Fibroblast of skin of back (primary cell): ENCODE results near the gene SHTN1. TPM values are rescaled to one million over a fixed set of nuclear protein-coding genes. Genes with fewer than 3 reads are reported as not detected.

Source experiments
- DNase-seq: peaks from one replicate; pipeline ENCODE4 v3.0.0-alpha.2; 2013
- polyA plus RNA-seq, 2 experiments: library from polyadenylated mRNA; unstranded; fragments of 120-200 nt; gene quantifications; one replicate each; pipeline ENCODE4 v1.2.1, GENCODE V29; 2013; ENCODE audit not compliant: insufficient read length in 2 of 2

The SHTN1 gene, protein sequence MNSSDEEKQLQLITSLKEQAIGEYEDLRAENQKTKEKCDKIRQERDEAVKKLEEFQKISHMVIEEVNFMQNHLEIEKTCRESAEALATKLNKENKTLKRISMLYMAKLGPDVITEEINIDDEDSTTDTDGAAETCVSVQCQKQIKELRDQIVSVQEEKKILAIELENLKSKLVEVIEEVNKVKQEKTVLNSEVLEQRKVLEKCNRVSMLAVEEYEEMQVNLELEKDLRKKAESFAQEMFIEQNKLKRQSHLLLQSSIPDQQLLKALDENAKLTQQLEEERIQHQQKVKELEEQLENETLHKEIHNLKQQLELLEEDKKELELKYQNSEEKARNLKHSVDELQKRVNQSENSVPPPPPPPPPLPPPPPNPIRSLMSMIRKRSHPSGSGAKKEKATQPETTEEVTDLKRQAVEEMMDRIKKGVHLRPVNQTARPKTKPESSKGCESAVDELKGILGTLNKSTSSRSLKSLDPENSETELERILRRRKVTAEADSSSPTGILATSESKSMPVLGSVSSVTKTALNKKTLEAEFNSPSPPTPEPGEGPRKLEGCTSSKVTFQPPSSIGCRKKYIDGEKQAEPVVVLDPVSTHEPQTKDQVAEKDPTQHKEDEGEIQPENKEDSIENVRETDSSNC
- polyA plus RNA-seq (2013, experiment 1 of 2; ENCODE audit: insufficient read length) = 5.1 TPM
- polyA plus RNA-seq (2013, experiment 2 of 2; ENCODE audit: insufficient read length) = 7.0 TPM

GRCh38 chr10:117005026-117005526 lies at the start of gene SHTN1:
SHTN1 (minus strand) TSS chr10:117005187; CDS start chr10:117005079, 108 bp downstream.
- DNase-seq = peak; percentile 50

DNA sequence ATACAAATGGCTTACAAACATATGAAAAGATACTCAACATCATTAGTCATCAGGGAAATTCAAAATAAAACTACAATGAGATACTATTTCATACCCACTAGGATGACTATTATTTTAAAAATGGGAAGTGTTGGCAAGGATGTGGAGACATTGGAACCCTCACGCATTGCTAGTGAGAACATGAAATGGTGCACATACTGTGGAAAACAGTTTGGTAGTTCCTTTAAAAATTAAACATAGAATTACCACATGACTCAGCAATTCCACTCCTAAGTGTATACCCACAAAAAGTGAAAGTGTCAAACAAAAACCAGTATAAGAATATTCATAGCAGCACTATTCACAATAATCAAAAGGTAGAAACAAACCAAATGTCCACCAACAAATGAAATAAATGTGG lies 48.5 kb upstream of the SHTN1 start:
- no peak for DNase-seq

GRCh38 chr10:117047947-117048346 lies 43.0 kb upstream of the SHTN1 start:
- no peak for DNase-seq

DNA sequence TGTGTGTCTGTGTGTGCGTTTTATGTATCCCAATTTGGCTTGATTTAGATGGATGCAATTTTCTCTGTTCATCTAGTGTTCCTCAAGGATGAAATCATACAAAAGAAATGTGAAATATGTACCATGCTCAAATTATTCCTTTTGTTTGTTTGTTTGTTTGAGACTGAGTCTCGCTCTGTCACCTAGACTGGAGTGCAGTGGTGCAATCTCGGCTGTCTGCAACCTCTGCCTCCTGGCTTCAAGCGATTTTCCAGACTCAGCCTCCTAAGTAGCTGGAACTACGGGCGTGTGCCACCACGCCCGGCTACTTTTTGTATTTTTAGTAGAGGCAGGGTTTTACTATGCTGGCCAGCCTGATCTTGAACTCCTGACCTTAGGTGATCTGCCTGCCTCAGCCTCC lies 11.3 kb upstream of the SHTN1 start:
- DNase-seq = no peak

DNA sequence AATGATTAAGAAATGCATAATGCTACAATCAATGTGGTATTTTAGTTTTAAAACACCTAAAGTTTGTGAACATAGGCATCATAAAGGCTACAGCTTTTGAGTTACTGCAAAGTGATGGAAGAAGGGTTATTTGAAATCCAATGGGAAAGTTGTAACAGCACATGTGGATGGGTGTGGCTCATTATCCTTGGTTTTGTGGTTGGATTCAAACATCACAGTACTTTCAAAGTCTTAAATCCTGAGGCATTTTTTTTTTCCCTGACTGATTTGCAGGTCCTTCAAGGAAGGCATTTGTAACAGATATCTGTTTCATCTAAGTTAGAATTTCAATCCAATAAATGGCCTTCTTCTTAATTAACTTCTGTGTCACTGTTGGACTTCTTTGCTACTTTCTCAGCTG lies 9.8 kb upstream of the SHTN1 start:
- no peak for DNase-seq

GRCh38 chr10:117007080-117007479 lies 2.1 kb upstream of the SHTN1 start:
- DNase-seq = peak; percentile 67

GRCh38 chr10:117005527-117006055 lies 604 bp upstream of the SHTN1 start:
- peak; percentile 16 for DNase-seq

DNA sequence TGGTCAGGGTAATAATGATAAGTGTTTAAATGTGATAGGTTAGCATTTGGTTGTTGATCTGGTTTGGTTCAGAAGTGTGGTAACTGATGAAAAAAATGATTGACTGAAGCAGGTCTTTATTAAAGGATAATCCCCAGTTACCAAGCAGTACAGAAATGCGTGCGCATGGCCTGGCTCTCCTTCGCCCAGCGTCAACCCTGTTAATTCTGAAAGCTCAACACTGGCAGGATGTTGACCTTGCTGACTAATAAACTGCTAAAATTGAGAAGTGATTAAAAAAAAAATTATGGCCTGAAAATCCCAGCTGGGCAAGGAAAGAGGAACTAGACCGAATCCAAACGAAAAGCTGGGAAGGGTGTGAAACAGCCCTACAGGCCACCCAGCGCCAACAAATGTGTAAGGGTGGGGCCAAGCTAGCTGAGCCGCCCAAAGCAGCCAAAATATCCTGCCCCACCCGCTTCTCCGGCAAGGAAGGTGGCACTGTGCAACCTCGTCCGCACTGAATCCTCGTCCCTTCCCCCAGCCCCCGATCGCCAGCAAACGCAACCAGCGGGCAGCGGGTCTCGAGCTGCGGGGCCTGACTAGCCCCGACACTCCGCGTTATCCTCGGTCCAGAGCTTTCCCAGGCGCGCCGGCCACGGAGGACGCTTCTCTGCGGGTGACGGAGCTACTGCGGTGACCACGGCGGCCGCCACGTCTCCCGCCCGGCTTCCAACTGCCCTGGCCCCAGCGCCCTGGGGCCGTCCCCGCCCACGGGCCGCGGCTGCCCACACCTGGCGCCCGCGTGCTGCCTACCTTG lies 561 bp downstream of the SHTN1 start:
- DNase-seq = peak; percentile 40

GRCh38 chr10:117003336-117003735 lies 1.7 kb downstream of the SHTN1 start:
- no peak for DNase-seq

GRCh38 chr10:117002206-117002605 lies 2.8 kb downstream of the SHTN1 start:
- no peak for DNase-seq

GRCh38 chr10:117001144-117001543 lies 3.8 kb downstream of the SHTN1 start:
- DNase-seq = no peak

DNA sequence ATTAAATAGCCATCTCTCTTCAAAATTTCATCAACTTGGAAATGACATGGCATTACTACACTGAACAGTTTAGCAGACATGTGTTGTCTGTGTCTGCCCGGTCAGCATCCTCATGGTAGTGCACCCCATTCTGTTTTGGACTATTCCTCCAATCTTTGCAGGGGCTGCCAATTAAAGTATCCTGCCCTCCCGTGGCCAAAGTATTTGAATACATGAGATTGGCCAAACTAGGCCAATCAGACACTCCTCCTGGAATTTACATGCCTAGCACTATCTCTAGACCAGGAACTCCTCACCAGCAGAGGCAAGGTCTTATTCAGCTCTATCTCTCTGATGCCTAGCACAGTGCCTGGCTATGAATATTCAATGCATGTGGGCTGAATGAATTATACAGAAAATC lies 4.4 kb downstream of the SHTN1 start:
- DNase-seq = no peak

GRCh38 chr10:116998172-116998571 lies 6.8 kb downstream of the SHTN1 start:
- DNase-seq = no peak

DNA sequence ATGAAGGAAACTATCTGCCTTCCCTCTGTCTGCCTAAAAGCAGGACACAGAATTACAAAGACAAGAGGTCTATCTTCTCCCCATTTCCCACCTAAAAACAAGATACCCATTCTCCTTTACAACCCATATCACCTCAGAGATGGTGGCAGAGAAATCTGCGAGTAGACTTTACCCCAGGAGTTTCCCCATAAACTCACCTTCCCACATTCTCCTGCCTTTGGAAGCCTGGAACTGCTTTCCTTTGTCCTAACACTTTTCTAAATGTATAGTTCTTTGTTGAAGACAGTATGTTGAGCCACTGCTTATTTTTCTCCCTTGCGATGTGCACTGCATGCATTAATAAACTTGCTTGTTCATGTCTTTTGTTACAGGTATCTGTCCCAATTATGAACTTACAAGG lies 8.0 kb downstream of the SHTN1 start:
- no peak for DNase-seq

- DNase-seq = no peak
These were observed 9.3 kb downstream of the SHTN1 start for GRCh38 chr10:116995648-116996047.

DNA sequence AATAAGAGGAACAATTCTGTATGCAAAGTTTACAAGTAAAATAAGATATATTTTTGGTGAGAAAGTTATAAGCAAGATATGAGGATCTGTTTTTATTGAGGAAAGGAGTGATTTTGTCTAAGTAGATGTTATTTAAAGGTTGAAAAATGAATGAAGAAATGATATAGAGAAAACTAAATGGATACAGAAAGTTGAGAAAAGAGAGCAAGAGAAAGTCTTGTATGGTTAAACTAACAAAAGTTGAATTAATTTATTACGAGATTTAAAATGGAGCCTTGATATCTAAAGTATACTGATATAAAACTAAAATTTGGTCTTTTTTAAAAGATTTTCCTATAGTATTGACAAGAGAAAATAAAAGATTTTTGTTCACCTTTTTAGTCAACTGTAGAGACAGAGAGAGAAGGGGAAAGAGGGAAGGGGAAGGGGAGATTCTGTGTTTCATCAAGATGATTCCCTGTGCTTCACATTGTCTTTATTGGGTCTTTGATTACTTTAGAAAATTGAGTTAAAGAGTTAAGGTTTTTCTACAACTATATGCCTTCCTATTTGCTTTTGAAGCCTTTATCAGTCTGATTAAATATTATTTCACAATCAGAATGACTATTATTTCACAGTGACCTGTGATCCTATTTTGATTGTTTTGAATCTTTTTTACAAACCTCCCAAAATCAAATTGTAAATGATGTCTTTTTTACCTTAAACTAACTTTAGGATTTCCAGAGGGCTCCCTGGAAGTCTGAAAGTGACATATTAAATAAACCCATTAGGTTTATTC lies 10.7 kb downstream of the SHTN1 start:
- no peak for DNase-seq

DNA sequence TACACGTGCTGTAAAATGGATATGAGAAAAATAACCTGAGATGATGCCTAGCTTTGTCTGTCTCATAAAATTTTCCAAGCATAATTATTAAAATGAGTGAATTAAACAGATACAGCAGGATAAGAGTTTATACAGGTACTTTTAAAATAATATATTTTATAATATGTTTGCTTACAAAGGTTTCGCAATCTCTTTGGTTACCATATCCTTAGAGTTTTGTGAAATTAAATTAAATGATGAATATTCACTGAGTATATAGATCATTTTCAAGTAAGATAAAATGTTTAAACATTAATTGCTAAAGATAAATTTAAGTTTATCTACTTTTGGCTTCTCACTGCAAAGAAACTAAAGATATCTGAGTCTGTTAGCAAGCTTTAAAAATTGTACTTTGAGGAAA lies 11.4 kb downstream of the SHTN1 start:
- no peak for DNase-seq

DNA sequence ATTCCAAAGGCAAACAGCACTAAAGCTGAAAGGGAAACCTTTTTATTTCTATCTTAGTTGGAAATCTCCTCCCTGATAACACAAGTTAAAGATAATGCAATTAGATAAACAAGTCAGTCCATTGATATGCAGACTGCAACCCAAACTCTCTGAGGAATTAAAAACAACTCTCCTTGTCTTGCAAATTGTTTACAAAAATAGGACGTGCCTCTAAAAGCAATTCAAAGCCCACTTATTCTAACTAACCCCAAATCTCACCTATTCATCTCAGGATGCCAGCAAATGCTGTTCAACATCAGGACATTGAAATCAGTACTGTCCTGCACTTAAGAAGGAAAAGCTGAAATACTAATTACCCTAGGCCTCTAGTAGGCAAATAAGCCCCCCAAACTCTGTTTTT lies 12.8 kb downstream of the SHTN1 start:
- no peak for DNase-seq

GRCh38 chr10:116990276-116990800 lies 14.6 kb downstream of the SHTN1 start:
- DNase-seq = no peak

DNA sequence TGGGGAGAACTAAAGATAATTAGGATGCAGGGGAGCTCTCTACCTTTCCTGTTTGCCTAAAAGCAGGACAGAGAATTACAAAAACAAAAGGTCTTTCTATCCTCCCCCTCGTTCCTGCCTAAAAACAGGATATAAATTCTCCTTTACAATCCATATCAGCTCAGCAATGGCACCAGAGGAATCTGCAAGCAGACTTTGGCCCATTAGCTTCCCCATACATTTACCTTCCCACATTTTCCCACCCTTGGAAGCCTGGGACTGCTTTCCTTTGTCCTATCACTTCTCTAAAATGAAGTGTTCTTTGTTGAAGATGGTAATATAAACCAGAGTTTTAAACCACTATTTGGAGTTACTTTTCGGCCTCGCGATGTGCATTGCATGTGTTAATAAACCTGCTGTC lies 15.5 kb downstream of the SHTN1 start:
- no peak for DNase-seq

DNA sequence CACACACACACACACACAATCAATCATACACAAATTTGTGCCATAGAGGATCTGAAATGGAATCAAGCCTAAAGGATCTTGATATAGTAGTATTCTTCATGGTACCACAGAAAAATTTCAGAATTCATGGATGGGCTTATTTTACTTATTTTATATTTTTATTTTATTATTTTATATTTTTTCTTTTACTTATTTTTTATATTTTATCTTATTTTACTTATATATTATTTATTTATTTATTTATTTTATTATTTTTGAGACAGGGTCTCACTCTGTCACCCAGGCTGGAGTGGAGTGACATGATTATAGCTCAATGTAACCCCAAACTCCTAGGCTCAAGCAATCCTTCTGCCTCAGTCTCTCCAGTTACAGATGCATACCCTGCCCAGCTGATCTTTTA lies 16.7 kb downstream of the SHTN1 start:
- no peak for DNase-seq

- DNase-seq = no peak
These were observed 19.4 kb downstream of the SHTN1 start for GRCh38 chr10:116985611-116986010.
